GM12865 (cell line): ENCODE results near the gene CAMKK1.
"Not testable (repeated sequence)": the region's sequence is repeated elsewhere in the genome, so short reads cannot be mapped to it uniquely, and the experiment has no call there.

Source experiments
- DNase-seq: peaks from one replicate; pipeline ENCODE4 v3.0.0; 2010; ENCODE audit warnings: low read depth
- H3K4me3 ChIP-seq: 2 replicates; pipeline ENCODE4 v1.5.1; 2011; ENCODE audit warnings: mild to moderate bottlenecking, low read depth, low read length, control low read depth
- TF ChIP-seq, protein P1 (sequence below): IDR thresholded peaks from 2 replicates; pipeline ENCODE4 v1.5.1; 2011; ENCODE audit warnings: low read length, control low read depth, low read depth, inconsistent platforms; ENCODE audit not compliant: insufficient read depth; ENCODE audit errors: missing control alignments

CAMKK1 gene

DNA sequence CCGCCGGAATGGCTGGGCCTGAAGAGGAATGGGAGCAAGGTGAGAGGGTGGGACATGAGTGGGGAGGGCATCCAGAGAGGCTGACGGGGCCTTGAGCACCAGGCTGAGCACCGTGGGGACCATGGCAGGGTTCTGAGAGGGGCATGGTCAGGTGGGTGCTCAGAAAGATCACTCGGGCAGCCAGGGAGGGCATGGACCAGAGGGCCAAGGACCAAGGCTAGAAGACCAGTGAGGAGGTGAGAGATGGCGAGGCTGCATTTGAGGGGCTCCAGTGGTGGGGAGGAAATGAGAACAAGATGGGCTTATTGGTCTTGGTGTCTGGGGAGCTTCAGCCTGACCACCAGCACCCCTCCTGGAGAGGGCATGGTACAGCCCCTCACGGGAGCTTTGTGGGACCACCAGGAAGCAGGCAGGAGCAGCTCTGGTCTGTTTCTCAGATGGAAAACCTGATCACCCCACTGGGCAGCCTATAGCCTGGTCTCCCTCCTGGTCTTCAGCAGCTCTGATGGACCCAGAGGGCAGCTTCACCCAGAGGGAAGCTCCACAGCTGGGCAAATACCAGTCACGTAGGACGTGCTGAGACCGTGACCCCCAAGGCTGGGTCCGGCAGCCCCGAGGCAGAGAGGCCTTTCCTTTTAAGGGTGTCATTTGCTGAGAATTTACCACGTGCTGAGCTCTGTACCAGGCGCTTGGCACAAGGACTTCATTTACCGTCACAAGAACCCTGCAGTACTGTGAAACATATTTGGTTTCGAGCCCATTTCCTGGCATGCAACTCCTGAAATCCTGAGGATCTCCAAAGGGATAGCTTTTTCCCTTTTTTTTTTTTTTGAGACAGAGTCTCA, 35.4 kb downstream of the CAMKK1 start:
- DNase-seq: no peak
- no peak overlapping the region for H3K4me3 ChIP-seq
- TF ChIP-seq, protein P1, sequence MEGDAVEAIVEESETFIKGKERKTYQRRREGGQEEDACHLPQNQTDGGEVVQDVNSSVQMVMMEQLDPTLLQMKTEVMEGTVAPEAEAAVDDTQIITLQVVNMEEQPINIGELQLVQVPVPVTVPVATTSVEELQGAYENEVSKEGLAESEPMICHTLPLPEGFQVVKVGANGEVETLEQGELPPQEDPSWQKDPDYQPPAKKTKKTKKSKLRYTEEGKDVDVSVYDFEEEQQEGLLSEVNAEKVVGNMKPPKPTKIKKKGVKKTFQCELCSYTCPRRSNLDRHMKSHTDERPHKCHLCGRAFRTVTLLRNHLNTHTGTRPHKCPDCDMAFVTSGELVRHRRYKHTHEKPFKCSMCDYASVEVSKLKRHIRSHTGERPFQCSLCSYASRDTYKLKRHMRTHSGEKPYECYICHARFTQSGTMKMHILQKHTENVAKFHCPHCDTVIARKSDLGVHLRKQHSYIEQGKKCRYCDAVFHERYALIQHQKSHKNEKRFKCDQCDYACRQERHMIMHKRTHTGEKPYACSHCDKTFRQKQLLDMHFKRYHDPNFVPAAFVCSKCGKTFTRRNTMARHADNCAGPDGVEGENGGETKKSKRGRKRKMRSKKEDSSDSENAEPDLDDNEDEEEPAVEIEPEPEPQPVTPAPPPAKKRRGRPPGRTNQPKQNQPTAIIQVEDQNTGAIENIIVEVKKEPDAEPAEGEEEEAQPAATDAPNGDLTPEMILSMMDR: no peak

DNA sequence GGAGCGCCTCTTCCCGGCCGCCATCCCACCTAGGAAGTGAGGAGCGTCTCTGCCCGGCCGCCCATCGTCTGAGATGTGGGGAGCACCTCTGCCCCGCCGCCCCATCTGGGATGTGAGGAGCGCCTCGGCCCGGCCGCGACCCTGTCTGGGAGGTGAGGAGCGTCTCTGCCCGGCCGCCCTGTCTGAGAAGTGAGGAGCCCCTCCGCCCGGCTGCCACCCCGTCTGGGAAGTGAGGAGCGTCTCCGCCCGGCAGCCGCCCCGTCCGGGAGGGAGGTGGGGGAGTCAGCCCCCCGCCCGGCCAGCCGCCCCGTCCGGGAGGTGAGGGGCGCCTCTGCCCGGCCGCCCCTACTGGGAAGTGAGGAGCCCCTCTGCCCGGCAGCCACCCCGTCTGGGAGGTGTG, 38.6 kb downstream of the CAMKK1 start:
- not testable (repeated sequence) for DNase-seq, H3K4me3 ChIP-seq

DNA sequence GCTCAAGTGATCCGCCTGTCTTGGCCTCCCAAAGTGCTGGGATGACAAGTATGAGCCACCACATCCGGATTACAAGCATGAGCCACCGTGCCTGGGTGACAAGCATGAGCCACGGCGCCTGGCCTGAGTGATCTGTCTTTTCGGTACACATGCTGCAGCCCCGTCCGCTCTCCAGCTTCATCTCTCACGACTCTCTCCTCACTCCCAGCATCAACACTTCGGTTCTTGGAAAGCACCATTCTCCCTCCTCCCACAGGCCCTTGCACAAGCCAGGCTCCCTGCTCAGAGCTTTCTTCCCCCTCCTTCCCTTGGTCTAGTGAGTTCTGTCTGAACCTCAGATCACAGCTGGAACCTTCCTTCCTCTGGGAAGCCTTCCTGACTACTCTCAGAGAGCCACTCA, 40.3 kb downstream of the CAMKK1 start:
- no peak for DNase-seq
- no peak overlapping the region for H3K4me3 ChIP-seq
- TF ChIP-seq, protein P1: no peak

DNA sequence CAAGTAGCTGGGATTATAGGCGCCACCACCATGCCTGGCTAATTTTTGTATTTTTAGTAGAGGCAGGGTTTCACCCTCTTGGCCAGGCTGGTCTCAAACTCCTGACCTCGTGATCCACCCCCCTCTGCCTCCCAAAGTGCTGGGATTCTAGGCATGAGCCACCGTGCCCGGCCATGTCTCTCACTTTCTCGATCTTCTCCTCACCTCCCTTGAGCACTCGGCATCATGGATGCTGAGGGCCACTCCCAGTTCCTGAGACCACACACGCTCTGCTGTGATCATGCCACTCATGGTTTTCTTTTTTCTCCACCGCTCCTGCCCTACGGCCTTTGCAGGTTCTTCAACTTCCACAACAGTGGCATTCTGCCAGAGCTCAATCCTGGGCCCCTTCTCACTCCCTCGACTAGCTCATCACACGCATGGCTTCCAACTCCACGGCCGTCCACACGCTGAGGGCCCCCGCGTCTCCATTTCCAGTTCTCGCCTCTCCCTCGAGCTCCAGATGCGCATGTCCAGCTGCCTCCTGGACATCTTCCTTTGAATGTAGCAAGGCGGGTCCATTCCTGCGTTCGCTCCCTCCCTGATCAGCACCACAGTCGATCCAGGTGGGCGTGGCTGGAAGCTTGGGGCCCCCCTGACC, 41.3 kb downstream of the CAMKK1 start:
- DNase-seq: no peak
- TF ChIP-seq, protein P1: no peak
- H3K4me3 ChIP-seq: no peak overlapping the region

DNA sequence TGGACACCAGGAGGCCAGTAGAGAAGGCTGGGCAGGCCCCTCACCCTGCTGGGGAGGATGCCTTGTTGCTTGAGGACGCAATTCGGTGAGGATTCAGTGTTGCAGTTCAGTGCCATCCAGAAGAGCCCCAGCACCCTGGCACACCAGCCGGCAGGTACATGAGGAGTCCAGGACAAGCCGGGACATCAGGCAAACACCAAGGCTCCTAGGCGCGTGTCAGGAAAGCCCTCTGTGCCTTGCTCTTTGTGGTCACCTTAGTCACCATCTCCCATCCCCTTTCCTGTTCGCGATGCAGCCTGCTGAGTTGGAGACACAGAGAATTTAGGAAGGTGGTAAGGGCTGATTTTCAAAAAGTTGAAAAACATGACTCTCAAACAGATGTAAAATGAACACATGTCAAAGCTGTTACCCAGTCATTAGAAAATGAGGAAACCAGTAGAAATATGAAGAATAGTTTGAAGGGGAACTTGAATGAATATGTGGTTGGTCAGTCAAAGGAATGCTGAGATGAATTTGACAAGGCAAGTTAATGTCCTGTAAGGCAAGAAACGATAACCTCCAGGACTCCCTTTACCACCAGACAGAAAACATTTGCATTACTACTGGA, 44.5 kb downstream of the CAMKK1 start:
- H3K4me3 ChIP-seq: no peak overlapping the region
- TF ChIP-seq, protein P1: no peak
- no peak for DNase-seq

DNA sequence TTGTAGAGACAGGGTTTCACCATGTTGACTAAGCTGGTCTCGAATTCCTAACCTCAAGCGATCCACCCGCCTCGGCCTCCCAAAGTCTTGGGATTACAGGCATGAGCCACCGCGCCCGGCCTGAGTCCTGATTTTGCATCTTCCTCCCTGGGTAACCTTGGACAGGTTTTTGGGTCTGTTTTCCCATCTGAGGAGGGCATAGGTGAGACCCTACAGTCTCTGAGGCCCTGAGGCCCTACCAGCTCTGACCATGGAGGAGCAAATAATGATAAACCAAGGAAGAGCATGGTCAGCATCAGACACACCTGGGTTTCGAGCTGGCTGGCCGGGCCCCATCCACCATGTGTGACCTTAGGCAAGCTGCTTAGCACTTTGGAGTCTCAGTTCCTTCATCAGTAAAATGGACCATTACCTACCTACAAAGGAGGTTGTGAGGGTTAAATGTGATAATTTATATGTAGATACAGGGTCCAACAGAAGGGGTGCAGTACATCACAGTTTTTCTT, 45.6 kb downstream of the CAMKK1 start:
- TF ChIP-seq, protein P1: no peak
- H3K4me3 ChIP-seq: no peak overlapping the region
- no peak for DNase-seq
